ENCODE data around the gene COQ9.
"Not testable (repeated sequence)": the region's sequence is repeated elsewhere in the genome, so short reads cannot be mapped to it uniquely, and the experiment has no call there.

The COQ9 gene

GRCh38 chr16:57485916-57486857 lies 38.9 kb downstream of the COQ9 start, which contains the start of gene DOK4:
Gene DOK4, minus strand, starts transcription at chr16:57486493. Its CDS starts 6,986 bp downstream, at chr16:57479507.
- peak; percentile 36 for DNase-seq

- no peak for DNase-seq
Observed at GRCh38 chr16:57486858-57487834, 39.9 kb downstream of the COQ9 start.

GRCh38 chr16:57489229-57489628 lies 42.0 kb downstream of the COQ9 start:
- no peak for DNase-seq

GRCh38 chr16:57493767-57494166 lies 46.5 kb downstream of the COQ9 start:
- no peak for DNase-seq

GRCh38 chr16:57497121-57497520 lies 49.8 kb downstream of the COQ9 start:
- DNase-seq: no peak

- no peak for DNase-seq
Observed at GRCh38 chr16:57498031-57498430, 50.8 kb downstream of the COQ9 start.

- DNase-seq: not testable (repeated sequence)
Observed at GRCh38 chr16:57499941-57500340, 52.7 kb downstream of the COQ9 start.

GRCh38 chr16:57500578-57501111 lies 53.4 kb downstream of the COQ9 start:
- no peak for DNase-seq

GRCh38 chr16:57501492-57501891 lies 54.2 kb downstream of the COQ9 start:
- no peak for DNase-seq

GRCh38 chr16:57502048-57502775 lies 54.9 kb downstream of the COQ9 start:
- DNase-seq: no peak

- no peak for DNase-seq
Observed at GRCh38 chr16:57503366-57503765, 56.1 kb downstream of the COQ9 start.

- DNase-seq: no peak
Observed at GRCh38 chr16:57504001-57504400, 56.7 kb downstream of the COQ9 start.

GRCh38 chr16:57504491-57504890 lies 57.2 kb downstream of the COQ9 start:
- no peak for DNase-seq

- no peak for DNase-seq
Observed at GRCh38 chr16:57505169-57505568, 57.9 kb downstream of the COQ9 start.

- DNase-seq: no peak
Observed at GRCh38 chr16:57507136-57508034, 60.1 kb downstream of the COQ9 start.

GRCh38 chr16:57508035-57508425 lies 60.8 kb downstream of the COQ9 start:
- no peak for DNase-seq

- DNase-seq: no peak
Observed at GRCh38 chr16:57509231-57509923, 62.1 kb downstream of the COQ9 start.

GRCh38 chr16:57510016-57510871 lies 63.0 kb downstream of the COQ9 start:
- DNase-seq: no peak
